GM19328 (cell line): Measurements from ENCODE around the gene ASTE1.
"Not testable (repeated sequence)": the region's sequence is repeated elsewhere in the genome, so short reads cannot be mapped to it uniquely, and the experiment has no call there.

ENCODE experiments used
- ATAC-seq: cut with Tn5 transposase; IDR thresholded peaks from one replicate; pipeline ENCODE4 v1.9.1; 2021; ENCODE audit warnings: mild to moderate bottlenecking, moderate library complexity; ENCODE audit not compliant: unreplicated experiment

ASTE1 gene, protein sequence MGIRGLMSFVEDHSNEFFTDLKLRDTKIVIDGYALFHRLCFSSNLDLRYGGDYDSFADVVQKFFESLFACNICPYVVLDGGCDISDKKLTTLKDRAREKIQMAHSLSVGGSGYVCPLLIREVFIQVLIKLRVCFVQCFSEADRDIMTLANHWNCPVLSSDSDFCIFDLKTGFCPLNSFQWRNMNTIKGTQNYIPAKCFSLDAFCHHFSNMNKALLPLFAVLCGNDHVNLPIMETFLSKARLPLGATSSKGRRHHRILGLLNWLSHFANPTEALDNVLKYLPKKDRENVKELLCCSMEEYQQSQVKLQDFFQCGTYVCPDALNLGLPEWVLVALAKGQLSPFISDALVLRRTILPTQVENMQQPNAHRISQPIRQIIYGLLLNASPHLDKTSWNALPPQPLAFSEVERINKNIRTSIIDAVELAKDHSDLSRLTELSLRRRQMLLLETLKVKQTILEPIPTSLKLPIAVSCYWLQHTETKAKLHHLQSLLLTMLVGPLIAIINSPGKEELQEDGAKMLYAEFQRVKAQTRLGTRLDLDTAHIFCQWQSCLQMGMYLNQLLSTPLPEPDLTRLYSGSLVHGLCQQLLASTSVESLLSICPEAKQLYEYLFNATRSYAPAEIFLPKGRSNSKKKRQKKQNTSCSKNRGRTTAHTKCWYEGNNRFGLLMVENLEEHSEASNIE

DNA sequence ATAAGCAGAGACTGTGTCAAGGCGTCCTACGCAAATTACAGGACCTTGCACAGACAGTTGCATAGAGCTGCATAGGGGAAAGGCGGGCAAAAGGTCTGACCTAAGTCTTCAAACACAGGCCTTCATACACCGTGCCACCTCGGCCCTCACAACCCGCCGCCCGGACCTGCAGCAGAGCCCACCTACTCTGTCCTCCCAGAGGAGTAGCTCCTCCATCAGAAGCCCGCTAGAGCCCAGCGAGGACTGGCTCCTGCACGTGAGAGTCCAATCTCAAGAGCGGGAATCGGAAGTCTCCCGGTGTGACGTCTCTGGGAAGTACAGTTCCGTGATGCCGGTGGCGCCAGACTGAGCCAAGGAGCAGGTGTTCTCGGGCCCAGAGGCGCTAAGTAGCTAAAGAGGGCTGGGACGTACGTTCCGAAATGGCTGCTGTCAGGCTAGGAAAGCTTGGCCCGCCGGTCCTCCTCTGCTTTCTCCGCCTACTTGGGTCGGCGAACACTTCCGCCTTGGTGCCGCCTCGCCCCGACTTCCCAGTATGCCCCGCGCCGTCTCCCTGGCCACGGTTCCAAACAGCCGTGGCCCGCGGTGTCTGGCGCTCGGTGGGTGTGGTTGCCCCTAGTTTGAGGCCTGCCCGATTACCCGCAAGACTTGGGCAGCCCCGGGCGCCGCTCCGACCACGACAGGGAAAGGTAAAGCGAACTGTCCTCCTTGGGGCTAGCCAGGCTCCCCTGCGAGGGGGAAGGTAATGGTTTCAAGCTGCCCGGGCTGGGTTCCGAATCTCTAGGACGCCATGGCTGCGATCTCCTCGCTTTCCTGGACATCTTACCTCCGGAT is at the start of gene ASTE1, which contains the start of gene NEK11:
TSS of gene ASTE1 (minus strand) at position 505 of the 831 bp plus-strand sequence. CDS start 1,519 bp downstream, outside the sequence.
TSS of gene NEK11 (plus strand) at position 557 of the 831 bp plus-strand sequence. CDS start 2,832 bp downstream, outside the sequence.
- peak; percentile 99 for ATAC-seq

DNA sequence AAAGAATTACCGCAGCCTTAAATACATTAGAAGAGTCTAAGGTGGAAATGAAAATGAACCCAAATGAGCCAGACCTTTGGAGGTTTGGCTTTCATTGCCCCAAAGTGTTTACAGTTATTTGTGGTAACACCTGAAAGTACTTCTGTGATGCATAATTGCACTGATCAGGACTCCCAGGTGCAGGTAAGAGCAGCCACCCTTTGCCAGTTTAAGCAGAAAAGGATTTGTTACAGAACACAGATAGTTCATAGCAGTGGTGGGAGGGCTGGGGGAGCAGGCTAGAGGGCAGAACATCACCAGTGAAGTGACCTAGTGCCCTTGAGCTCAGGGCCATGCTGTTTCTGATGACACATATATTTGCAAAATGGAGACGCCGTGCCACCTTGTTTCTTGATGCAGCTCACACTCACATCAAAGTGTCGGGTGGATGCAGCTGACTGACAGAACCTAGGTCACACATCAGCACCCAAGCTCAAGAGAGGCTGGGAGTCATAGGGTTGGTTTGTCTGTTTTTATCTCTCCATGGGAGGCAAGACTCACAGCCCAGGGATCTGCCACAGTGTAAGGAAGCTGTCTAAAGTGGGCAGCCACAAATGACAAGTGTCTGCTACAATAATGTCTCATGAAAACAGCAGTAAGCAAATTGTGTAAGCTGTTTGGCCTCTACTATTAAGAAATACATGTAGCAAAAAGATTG is 49.2 kb upstream of the ASTE1 start:
- no peak for ATAC-seq

GRCh38 chr3:131072845-131073244 is 46.2 kb upstream of the ASTE1 start:
- ATAC-seq, result no peak

GRCh38 chr3:131072099-131072559 is 45.5 kb upstream of the ASTE1 start:
- no peak for ATAC-seq

- no peak for ATAC-seq
These were observed 41.4 kb upstream of the ASTE1 start for GRCh38 chr3:131067983-131068382.

DNA sequence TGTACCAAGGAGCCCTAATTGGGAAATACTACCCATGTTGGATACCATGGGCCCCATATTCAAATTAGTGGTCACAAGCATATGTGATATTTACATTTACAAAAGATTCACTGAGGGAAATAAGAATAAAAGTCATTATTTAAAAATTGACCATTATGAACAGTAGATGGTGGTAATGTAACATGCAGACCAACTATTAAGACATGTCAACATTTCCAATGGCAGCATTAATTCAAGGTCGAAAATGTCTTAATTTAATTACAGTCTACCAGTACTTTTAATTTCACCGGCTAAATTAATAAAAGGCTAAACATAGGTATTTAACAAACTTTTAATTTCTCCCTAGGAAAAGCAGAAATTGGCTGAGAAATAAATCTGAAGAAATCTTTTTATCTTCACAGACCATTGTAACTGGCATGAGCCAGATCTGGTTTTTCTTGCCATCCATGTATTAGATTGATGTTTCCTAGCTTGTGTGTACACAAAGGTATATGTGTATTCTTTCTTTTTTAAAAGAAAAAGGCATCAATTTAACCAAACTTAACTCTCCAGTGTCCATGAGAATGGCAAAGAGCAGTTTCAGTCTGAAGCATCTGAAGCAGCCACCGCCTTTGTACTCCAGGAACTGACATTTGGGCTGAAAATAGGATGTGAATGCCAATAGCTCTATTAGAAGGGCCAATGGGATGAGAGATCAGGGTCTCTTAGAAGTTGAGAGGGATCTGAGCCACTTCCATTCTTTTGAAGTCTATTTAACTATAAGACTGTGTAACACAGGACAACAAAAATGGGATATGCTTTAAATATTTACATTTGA is 26.6 kb upstream of the ASTE1 start:
- no peak for ATAC-seq

DNA sequence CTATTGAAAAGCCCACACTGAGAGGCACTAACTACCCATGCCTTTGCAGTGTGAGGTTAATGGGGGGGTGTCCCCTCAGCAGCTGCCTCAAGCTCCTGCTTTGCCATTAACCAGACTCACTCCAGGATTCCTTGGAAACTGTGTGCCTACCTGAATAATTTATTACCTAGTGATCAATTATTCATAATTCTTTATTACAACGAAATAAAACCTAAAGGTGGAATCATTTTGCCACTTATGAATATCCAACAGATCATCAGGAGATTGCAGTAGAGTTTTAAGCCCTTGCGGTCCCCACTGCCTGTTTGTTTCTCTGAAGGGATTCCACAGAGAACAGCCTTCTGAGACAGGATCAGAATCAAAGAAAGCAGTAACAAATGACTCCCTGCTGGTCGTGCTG is 23.4 kb upstream of the ASTE1 start:
- no peak for ATAC-seq

GRCh38 chr3:131048030-131048429 is 21.4 kb upstream of the ASTE1 start:
- ATAC-seq, result no peak

- no peak for ATAC-seq
These were observed 21.0 kb upstream of the ASTE1 start for GRCh38 chr3:131047582-131047981.

DNA sequence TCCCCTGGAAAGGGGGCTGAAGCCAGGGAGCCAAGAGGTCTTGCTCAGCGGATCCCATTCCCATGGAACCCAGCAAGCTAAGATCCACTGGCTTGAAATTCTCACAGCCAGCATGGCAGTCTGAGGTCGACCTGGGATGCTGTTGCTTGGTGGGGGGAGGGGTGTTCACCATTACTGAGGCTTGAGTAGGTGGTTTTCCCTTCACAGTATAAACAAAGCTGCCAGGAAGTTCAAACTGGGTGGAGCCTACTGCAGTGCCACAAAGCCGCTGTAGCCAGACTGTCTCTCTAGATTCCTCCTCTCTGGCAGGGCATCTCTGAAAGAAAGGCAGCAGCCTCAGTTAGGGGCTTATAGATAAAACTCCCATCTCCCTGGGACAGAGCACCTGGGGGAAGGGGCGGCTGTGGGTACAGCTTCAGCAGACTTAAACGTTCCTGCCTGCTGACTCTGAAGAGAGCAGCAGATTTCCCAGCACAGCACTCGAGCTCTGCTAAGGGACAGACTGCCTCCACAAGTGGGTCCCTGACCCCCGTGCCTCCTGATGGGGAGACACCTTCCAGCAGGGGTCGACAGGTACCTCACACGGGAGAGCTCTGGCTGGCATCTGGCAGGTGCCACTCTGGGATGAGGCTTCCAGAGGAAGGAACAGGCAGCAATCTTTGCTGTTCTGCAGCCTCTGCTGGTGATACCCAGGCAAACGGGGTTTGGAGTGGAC is 15.8 kb upstream of the ASTE1 start:
- ATAC-seq, result not testable (repeated sequence)

DNA sequence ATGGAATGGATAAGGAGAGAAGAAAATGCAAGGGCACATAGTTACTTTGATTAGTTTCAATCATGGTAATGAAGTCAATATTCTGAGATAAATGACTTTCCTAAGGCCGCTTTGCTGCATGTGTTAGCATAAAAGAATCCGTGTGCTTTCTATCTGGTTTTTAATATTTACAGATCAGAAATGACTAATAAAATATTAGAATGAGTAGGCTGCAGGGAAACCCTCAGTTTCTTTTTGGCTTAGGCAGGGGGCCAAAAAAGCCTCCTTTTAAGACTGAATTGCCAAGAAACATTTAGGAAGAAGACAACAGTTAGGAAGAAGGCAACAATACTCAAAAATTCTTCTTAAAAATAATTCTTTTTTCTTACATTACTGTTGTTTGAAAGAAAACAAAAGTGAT is 11.7 kb upstream of the ASTE1 start:
- ATAC-seq, result no peak

- ATAC-seq, result no peak
These were observed 10.4 kb upstream of the ASTE1 start for GRCh38 chr3:131036986-131037385.

- ATAC-seq, result no peak
These were observed 9.7 kb upstream of the ASTE1 start for GRCh38 chr3:131036200-131036816.

DNA sequence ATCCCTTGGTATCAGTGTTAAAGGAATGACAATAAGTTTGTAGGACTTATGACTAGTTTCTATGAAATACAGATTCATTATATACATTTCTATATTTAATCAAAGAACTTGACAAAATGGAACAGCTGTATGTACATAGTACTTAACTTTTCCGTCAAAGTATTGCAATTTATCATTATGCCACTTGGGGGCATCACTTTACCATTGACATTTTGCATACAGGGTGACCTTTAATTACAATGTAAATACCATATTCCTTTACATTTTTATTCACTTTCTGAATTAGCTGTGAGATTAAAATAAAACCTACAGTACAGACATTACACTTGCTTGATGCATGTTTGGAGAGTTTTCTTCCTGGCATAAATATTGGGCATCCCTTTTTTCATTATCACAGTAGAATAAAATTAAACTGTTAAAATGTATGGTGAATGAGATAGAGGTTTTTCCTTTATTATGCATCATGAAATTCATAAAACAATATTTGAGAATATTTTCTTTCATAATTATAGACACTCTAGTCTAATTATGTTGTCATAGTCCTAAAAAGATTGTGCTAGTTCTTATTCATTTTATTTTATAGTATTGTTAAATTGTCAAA is 7.0 kb upstream of the ASTE1 start:
- no peak for ATAC-seq

- no peak for ATAC-seq
These were observed 5.0 kb upstream of the ASTE1 start for GRCh38 chr3:131031660-131032059.

GRCh38 chr3:131028844-131029243 is 2.2 kb upstream of the ASTE1 start:
- no peak for ATAC-seq

- no peak for ATAC-seq
These were observed 1.1 kb downstream of the ASTE1 start for GRCh38 chr3:131025539-131025938.

DNA sequence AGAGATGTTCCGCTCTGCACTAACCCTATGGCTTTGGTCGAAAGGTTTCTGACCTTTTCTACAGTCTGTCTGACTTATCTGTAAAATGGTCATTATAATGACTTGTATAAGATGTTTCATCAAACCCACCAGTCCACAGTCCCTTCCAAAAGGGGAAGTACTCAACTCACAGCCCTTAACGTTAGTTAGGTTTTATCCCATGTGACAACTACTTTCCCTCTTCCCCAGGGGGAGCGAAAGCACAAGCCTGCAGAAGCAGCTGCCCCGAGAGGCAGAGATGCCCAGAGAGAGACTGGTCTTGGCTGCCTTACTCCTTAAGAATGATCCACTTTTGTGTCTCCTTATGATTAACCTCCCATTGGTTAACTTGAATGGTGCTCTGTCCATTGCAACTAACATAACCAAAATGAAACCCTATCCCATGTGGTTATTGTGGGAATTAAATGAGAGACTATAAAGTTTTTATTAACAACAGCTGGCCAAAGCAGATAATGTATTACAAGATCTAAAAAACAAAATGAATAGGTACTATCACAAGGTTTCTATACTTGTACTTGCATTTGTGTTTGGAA is 6.4 kb downstream of the ASTE1 start:
- ATAC-seq, result no peak
